Skeletal muscle tissue (tissue), 4 donors: ENCODE measurements around the gene EPHA7. TPM values are rescaled to one million over a fixed set of nuclear protein-coding genes. Genes with fewer than 3 reads are reported as not detected.

Experiments
- H3K27ac ChIP-seq: one replicate; pipeline ENCODE4 v1.7.0; 2013; ENCODE audit warnings: mild to moderate bottlenecking, low read depth, low read length, inconsistent platforms
- H3K27me3 ChIP-seq, 3 donors: one replicate each; pipeline ENCODE4 v1.7.0; 2013; ENCODE audit warnings: low read length in 3 of 3; ENCODE audit not compliant: control insufficient read depth in 3 of 3, insufficient read depth in 3 of 3
- H3K36me3 ChIP-seq, 3 donors: one replicate each; pipeline ENCODE4 v1.7.0; 2013; ENCODE audit warnings: low read length in 3 of 3; ENCODE audit not compliant: control insufficient read depth in 3 of 3, insufficient read depth in 3 of 3
- H3K4me1 ChIP-seq, 3 donors: one replicate each; pipeline ENCODE4 v1.7.0; 2013; ENCODE audit warnings: low read length in 3 of 3, mild to moderate bottlenecking in 3 of 3; ENCODE audit not compliant: control insufficient read depth in 3 of 3, insufficient read depth in 3 of 3
- H3K4me3 ChIP-seq, 3 donors: one replicate each; pipeline ENCODE4 v1.7.0; 2013; ENCODE audit warnings: low read length in 3 of 3
- H3K9ac ChIP-seq, 3 donors: one replicate each; pipeline ENCODE4 v1.7.0; 2013; ENCODE audit warnings: low read length in 3 of 3, mild to moderate bottlenecking in 3 of 3, moderate library complexity in 2 of 3, low read depth in 1 of 3
- H3K9me3 ChIP-seq, 3 donors: one replicate each; pipeline ENCODE4 v1.7.0; 2013; ENCODE audit warnings: low read length in 3 of 3; ENCODE audit not compliant: control insufficient read depth in 3 of 3
- total RNA-seq: library from RNA; depleted of rRNA; stranded (reverse); fragments of >200 nt; gene quantifications from one replicate; pipeline ENCODE4 v1.2.3, GENCODE V29; 2014
- donor health status: Osteomylitis.

The EPHA7 gene
- total RNA-seq, 1 donor from 2014 or later, result 8.4 TPM

DNA sequence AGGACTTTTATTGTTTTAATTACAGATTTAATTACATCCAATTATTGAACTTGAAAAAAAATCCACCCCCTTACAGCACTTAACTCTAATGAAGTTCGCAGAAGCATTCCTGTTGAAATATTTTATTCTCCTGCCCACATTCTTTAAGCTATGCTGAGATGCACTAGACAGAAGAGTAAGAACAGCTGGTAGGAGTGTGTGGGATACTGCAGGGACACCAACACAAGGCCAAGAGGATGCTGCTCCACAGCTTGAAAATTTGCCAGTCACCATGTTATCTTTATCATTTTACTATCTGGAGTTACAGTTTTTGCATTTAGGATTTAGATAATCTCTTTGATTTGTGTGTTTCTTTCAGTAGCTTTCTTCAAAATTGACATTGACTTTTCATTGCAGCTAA lies 180.7 kb downstream of the EPHA7 start:
- Histone ChIP-seq H3K27me3 (no peaks in the 10 kb centered on the region), H3K36me3 (no peaks in the 10 kb centered on the region), H3K9ac (no peak overlapping the region), H3K27ac (no peak overlapping the region), H3K4me1 (no peaks in the 10 kb centered on the region), H3K4me3 (no peak overlapping the region), H3K9me3 (no peaks in the 10 kb centered on the region)

DNA sequence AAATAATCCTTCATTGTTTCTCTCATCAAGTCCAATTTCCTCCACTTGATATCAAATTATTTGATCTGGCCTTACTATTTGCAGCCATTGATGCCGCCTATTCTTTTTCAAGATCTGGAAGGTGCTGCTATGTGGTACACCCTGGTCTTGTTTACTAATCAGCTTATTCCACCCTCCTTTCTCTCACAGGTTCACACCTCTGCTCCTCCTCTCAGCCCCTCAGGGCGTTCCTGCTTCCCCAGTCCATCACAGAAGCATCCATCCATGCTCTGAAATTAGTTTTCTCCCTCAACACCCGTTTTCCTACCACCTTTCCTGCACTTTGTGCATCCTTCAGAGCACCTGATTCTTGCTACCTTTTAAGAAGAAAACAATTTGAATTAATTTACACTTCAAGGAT lies 183.6 kb downstream of the EPHA7 start:
- Histone ChIP-seq H3K36me3 (no peaks in the 10 kb centered on the region), H3K4me3 (no peak overlapping the region), H3K4me1 (no peaks in the 10 kb centered on the region), H3K9me3 (no peaks in the 10 kb centered on the region), H3K27ac (no peak overlapping the region), H3K27me3 (no peaks in the 10 kb centered on the region), H3K9ac (no peak overlapping the region)

DNA sequence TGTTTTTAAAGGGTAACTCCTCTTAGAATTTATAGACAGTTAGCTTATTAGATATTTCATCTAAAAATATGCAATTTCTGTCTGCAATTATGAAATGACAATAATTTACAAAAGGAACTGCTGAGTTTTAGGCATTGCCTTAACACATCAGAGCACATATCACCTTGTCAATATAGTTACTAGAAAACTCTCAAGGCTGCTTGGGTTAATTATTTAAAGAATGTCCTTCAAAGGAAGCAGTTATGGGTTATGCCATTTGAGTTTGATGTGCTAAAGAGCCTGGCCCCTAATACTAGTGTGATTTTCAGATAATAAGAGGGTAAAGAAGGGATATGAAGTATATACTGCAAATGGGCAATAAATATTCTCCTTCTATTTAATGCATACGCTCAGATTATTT lies 192.5 kb downstream of the EPHA7 start:
- Histone ChIP-seq H3K27ac (no peak overlapping the region), H3K9me3 (no peaks in the 10 kb centered on the region), H3K4me3 (no peak overlapping the region), H3K4me1 (no peaks in the 10 kb centered on the region), H3K27me3 (no peaks in the 10 kb centered on the region), H3K36me3 (no peaks in the 10 kb centered on the region), H3K9ac (no peak overlapping the region)

DNA sequence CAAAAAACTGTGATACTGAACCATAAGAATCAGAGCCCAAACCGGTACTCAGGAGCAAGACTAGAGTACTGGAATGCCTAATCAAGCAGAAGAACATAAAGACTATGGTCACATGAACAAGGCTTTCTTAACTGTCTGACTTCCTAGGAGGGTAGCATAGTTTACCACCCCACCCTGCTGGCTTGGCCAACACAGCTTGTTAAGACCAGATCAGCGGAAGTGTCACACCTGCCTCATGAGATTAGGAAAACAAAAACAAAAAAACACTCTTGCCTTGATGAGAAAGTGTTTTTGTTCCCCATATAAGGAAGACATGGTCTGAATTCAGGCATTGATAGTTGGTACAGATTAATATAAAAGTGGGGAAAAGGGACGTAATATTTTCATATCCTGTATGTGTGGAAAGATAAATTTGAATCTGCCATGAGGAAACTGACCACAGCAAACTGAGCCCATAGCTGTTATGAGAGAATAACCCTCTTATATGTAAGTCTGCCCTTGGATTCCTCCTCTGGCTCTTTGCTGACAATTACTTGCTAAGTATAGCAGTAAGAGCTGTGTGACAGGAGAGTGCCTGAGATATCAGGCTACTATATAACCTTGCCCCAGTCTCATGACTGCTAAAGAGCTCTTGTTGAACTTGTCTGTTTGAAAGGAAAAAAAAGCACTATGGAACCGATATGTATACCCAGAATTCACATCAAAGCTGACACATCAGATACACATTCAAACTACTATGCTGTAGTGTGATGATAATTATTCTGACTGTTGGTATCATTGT lies 197.1 kb downstream of the EPHA7 start:
- no peak overlapping the region for H3K9ac ChIP-seq
- H3K27me3 ChIP-seq, result no peaks in the 10 kb centered on the region
- no peaks in the 10 kb centered on the region for H3K36me3 ChIP-seq
- no peaks in the 10 kb centered on the region for H3K4me1 ChIP-seq
- no peak overlapping the region for H3K4me3 ChIP-seq
- no peak overlapping the region for H3K27ac ChIP-seq
- no peaks in the 10 kb centered on the region for H3K9me3 ChIP-seq

DNA sequence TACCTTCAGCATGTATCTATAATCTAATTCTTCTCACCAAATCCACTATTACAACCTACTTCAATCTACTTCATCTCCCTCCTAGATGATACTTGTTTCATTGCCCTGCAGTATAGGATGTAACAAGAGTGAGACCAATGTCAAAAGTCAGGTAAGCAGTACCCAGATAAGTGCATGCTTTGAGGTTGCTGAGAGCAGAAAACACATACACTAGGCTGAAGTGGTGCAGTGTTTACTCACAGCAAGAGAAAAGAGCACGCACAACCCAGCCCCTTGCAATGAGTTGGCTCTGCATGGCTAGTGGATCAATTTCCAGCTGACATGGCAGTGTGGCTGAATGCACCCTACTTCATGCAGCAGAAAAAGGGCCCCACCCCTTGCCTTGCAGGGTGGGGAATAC lies 199.9 kb downstream of the EPHA7 start:
- Histone ChIP-seq H3K9ac (no peak overlapping the region), H3K4me3 (no peak overlapping the region)

DNA sequence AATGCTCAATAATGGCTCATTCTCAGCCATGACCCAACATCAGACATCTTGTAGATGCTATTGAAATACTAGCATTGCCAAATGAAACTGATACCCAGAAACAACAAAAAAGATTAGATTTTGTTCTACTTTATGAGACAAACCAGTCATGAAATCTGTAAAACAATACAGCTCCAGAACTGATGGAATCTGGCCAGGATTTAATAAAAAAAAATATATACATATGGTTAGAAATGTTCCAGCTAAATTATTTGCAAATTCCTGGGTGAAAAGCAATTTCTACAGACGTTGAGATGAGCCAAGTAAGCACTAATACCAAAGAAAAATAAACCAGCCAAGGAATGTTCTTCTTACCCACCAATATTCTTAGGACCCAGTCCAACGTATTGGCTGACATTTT lies 201.3 kb downstream of the EPHA7 start:
- H3K36me3 ChIP-seq, result no peaks in the 10 kb centered on the region
- H3K27ac ChIP-seq, result no peak overlapping the region
- no peak overlapping the region for H3K9ac ChIP-seq

More for the DNA sequence above, 199.9 kb downstream of the EPHA7 start:
- Histone ChIP-seq H3K27me3 (no peaks in the 10 kb centered on the region), H3K27ac (no peak overlapping the region), H3K9me3 (no peaks in the 10 kb centered on the region), H3K4me1 (no peaks in the 10 kb centered on the region), H3K36me3 (no peaks in the 10 kb centered on the region)

DNA sequence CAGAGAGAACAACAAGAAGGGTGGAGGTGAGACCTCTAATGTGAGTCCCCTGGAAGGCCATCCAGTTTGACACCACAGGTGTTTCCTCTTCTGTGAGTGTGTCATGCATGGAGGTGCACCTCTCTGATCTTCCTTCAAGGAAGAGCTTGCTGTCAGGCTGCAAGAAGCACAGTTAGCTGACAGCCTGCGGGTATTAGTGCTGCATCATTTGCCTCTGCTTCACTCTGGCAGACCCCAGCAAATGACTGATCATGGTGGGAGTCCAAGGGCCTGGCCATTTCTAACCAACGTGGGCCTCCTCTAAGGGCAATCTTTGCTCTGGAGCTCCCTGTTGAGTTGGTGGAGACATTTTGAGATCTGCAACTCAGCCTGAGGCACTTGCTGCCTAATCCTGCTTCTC lies 206.3 kb downstream of the EPHA7 start:
- Histone ChIP-seq H3K9me3 (no peaks in the 10 kb centered on the region), H3K27me3 (no peaks in the 10 kb centered on the region), H3K27ac (no peak overlapping the region), H3K4me3 (no peak overlapping the region), H3K36me3 (no peaks in the 10 kb centered on the region), H3K9ac (no peak overlapping the region), H3K4me1 (no peaks in the 10 kb centered on the region)

More for the DNA sequence above, 201.3 kb downstream of the EPHA7 start:
- Histone ChIP-seq H3K9me3 (no peaks in the 10 kb centered on the region), H3K4me1 (no peaks in the 10 kb centered on the region), H3K27me3 (no peaks in the 10 kb centered on the region), H3K4me3 (no peak overlapping the region)

DNA sequence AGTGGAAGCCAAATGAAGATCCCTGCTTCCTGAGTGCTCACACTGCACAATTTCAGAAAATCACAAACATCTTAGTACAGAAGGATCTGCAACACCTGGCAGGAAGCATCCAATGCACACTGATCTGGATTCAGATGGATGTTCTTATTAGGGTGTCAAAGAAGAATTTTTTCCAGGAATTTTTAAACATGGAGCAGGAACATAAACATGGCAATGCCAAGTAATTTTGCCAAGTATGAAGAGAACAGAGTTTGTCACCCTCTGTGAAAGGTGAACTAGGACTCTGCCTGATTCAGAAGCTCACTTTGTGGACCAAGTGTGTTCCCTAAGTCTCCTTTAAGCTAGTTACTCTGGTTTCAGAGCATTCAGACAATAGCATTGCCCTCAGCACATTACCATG lies 208.5 kb downstream of the EPHA7 start:
- H3K9me3 ChIP-seq, result no peaks in the 10 kb centered on the region
- no peaks in the 10 kb centered on the region for H3K36me3 ChIP-seq
- no peaks in the 10 kb centered on the region for H3K27me3 ChIP-seq
- no peak overlapping the region for H3K4me3 ChIP-seq
- no peak overlapping the region for H3K27ac ChIP-seq
- no peak overlapping the region for H3K9ac ChIP-seq
- no peaks in the 10 kb centered on the region for H3K4me1 ChIP-seq

DNA sequence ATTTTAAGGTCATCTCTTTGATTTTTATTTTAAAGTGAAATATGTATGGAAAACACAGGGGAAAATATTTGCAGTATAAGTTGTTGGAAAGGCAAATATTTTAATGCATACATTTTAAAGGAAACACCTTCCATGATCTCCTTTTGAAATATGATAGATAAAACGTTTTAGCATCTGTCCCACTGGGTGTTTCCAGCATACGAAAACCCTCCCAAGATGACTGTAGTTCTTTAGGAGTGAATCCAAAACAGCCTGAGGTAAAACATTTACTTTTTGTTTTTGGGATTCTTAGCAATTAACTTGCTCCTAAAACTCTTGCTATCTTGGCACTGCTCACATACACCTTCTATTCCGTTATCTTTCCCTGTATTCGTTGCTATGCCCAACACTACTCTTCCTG lies 210.0 kb downstream of the EPHA7 start:
- no peak overlapping the region for H3K4me3 ChIP-seq
- H3K27me3 ChIP-seq, result no peaks in the 10 kb centered on the region
- H3K9ac ChIP-seq, result no peak overlapping the region
- H3K4me1 ChIP-seq, result no peaks in the 10 kb centered on the region
- H3K27ac ChIP-seq, result no peak overlapping the region
- no peaks in the 10 kb centered on the region for H3K36me3 ChIP-seq
- H3K9me3 ChIP-seq, result no peaks in the 10 kb centered on the region

DNA sequence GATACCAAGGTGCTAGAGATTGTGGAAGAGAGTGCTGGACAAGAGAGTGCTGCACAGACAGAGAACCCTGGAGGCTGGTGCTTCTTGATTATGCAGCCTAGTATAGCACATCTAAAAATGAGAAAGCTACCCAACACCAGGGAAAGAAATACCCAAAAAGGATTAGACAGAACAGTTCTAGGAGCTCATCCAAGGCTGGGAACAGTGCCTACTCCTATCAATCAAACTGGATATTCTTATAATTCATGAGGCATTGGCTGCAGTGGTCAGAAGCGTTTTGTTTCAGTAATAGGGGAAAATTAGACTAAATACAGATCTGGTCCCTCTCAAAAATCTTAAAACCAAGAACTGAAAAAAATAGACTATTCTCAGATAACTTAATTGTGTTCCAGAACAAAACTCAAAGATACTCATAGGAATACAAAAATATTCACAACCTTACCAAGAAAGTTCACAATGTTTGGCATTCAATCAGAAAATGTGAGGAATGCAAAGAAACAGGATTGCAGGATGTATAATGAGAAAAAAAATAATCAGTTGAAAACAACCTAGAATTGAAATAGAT lies 222.9 kb downstream of the EPHA7 start:
- no peaks in the 10 kb centered on the region for H3K4me1 ChIP-seq
- H3K9me3 ChIP-seq, result no peaks in the 10 kb centered on the region
- no peaks in the 10 kb centered on the region for H3K36me3 ChIP-seq
- H3K9ac ChIP-seq, result no peak overlapping the region
- no peak overlapping the region for H3K4me3 ChIP-seq
- H3K27ac ChIP-seq, result no peak overlapping the region
- H3K27me3 ChIP-seq, result no peaks in the 10 kb centered on the region
